ENCODE data around the gene ADAMTS3. TPM values are rescaled to one million over a fixed set of nuclear protein-coding genes. Genes with fewer than 3 reads are reported as not detected.

The ADAMTS3 gene
- total and polyA plus RNA-seq, 2 donors (not counting 1 experiment from before 2014, with no cell fraction given), result not detected

DNA sequence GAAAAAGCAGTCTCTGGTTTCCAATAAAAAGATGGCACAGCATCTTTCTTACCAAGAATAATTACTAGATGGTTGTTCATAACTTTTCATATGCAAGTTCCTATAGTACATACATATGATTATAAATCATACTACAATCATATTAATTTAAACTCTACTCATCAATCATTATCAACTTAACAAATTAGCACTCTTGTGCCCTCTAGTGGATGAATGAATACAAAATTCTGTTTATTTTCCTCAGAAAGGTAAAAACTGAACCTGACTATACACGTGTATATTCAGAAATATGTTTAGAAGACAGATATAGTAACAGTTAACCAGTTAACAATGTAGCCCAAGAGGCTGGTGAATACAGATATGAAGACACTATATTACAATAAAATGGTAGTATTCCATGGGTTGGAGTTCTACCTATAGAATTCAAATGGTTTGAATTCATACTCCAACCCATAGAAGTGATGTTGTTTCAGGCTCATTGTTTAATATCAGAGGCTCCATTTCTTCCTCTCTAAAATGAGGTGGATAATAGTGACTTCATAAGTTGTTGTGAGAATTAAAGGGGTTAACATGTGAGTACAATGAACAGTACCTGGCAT lies 100.0 kb downstream of the ADAMTS3 start:
- Histone ChIP-seq H3K27me3 (replicated peaks in 1 of 4; ENCODE audit: control extremely low read depth in 1 of 4, control insufficient read depth in 3 of 4, insufficient read depth in 4 of 4, low read length in 3 of 4) (no peaks in the 10 kb centered on the region), H3K4me3 (ENCODE audit: control extremely low read depth in 1 of 5, extremely low read depth in 1 of 5, insufficient read depth in 1 of 5, low read depth in 2 of 5, low read length in 4 of 5) (no peak overlapping the region), H4K20me1 (ENCODE audit: control insufficient read depth, insufficient read depth, low read length, poor library complexity, severe bottlenecking) (no peaks in the 10 kb centered on the region), H3K4me2 (replicated peaks; ENCODE audit: low read depth, low read length, poor library complexity, severe bottlenecking) (no peak overlapping the region), H3K27ac (ENCODE audit: low read length in 2 of 2) (no peak overlapping the region), H3K4me1 (ENCODE audit: control insufficient read depth in 2 of 2, insufficient read depth in 2 of 2, low read length in 2 of 2) (no peaks in the 10 kb centered on the region), H3K9ac (ENCODE audit: low read length) (no peak overlapping the region), H3K36me3 (replicated peaks in 1 of 2; ENCODE audit: control extremely low read depth in 1 of 2, control insufficient read depth in 1 of 2, extremely low read depth in 1 of 2, insufficient read depth in 2 of 2, low read length in 1 of 2) (no peaks in the 10 kb centered on the region), H3K9me3 (ENCODE audit: control extremely low read depth in 1 of 3, control insufficient read depth in 2 of 3, insufficient read depth in 1 of 3, low read length in 2 of 3) (no peaks in the 10 kb centered on the region), H2AFZ (ENCODE audit: insufficient read depth, low read depth, low read length, poor library complexity, severe bottlenecking) (no peak overlapping the region), H3K79me2 (ENCODE audit: control insufficient read depth, insufficient read depth, low read length) (no peaks in the 10 kb centered on the region)
- no peak overlapping the region for H3K27ac Mint-ChIP-seq
- ATAC-seq (ENCODE audit: low read depth) (no peak), DNase-seq (no peak)
- no peaks in the 10 kb centered on the region for H3K9me3 Mint-ChIP-seq (ENCODE audit: insufficient read depth)
- no peaks in the 10 kb centered on the region for H3K4me1 Mint-ChIP-seq
- whole genome bisulfite sequencing (ENCODE audit: insufficient coverage), result no CpG with 5 or more reads among the region's 1 CpG
- TF ChIP-seq, protein P1, sequence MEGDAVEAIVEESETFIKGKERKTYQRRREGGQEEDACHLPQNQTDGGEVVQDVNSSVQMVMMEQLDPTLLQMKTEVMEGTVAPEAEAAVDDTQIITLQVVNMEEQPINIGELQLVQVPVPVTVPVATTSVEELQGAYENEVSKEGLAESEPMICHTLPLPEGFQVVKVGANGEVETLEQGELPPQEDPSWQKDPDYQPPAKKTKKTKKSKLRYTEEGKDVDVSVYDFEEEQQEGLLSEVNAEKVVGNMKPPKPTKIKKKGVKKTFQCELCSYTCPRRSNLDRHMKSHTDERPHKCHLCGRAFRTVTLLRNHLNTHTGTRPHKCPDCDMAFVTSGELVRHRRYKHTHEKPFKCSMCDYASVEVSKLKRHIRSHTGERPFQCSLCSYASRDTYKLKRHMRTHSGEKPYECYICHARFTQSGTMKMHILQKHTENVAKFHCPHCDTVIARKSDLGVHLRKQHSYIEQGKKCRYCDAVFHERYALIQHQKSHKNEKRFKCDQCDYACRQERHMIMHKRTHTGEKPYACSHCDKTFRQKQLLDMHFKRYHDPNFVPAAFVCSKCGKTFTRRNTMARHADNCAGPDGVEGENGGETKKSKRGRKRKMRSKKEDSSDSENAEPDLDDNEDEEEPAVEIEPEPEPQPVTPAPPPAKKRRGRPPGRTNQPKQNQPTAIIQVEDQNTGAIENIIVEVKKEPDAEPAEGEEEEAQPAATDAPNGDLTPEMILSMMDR (IDR thresholded peaks at IDR 0.05), result peak; percentile 62
- no peak for TF ChIP-seq EZH2 (IDR thresholded peaks at IDR 0.05; ENCODE audit: borderline replicate concordance, insufficient read depth, low read depth, low read length, poor library complexity, severe bottlenecking)
- ChIA-PET POLR2A (no interaction called here), CTCF (interaction anchor here (1.2 kb wide), 1 partner anchor 9 kb away, joined by 4 read pairs; no protein-coding TSS in a partner anchor)
- H3K27me3 Mint-ChIP-seq, result no peaks in the 10 kb centered on the region
- H3K4me3 Mint-ChIP-seq, result no peak overlapping the region
- intact Hi-C loops (cut with micrococcal nuclease), result loop anchor here (5.0 kb wide), 1 partner anchor 1867 kb away; no protein-coding TSS in a partner anchor

DNA sequence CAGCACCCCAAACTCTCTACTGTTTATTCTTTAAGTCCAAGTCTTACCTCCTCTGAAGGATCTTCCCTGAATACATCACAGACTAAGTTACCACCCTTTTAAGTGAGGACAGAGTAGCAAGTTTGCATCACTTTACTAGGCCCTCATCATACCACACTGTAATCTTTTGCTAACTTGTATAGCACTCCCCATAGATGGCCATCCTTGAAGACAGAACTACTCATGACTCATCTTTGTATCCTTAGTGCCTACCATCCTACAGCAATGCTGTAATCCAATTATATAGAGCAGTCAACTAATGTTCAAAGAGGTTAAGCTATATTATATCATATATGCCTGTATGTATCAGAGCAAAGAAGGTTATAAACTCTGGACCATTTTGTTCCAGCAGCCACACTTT lies 101.4 kb downstream of the ADAMTS3 start:
- no peak overlapping the region for H3K27ac Mint-ChIP-seq
- Histone ChIP-seq H3K9ac (ENCODE audit: low read length) (no peak overlapping the region), H3K4me2 (replicated peaks; ENCODE audit: low read depth, low read length, poor library complexity, severe bottlenecking) (no peak overlapping the region), H2AFZ (ENCODE audit: insufficient read depth, low read depth, low read length, poor library complexity, severe bottlenecking) (no peak overlapping the region), H3K27me3 (replicated peaks in 1 of 4; ENCODE audit: control extremely low read depth in 1 of 4, control insufficient read depth in 3 of 4, insufficient read depth in 4 of 4, low read length in 3 of 4) (no peaks in the 10 kb centered on the region), H3K36me3 (replicated peaks in 1 of 2; ENCODE audit: control extremely low read depth in 1 of 2, control insufficient read depth in 1 of 2, extremely low read depth in 1 of 2, insufficient read depth in 2 of 2, low read length in 1 of 2) (no peaks in the 10 kb centered on the region), H3K4me1 (ENCODE audit: control insufficient read depth in 2 of 2, insufficient read depth in 2 of 2, low read length in 2 of 2) (no peaks in the 10 kb centered on the region), H3K4me3 (ENCODE audit: control extremely low read depth in 1 of 5, extremely low read depth in 1 of 5, insufficient read depth in 1 of 5, low read depth in 2 of 5, low read length in 4 of 5) (no peak overlapping the region), H4K20me1 (ENCODE audit: control insufficient read depth, insufficient read depth, low read length, poor library complexity, severe bottlenecking) (no peaks in the 10 kb centered on the region), H3K27ac (ENCODE audit: low read length in 2 of 2) (no peak overlapping the region), H3K9me3 (ENCODE audit: control extremely low read depth in 1 of 3, control insufficient read depth in 2 of 3, insufficient read depth in 1 of 3, low read length in 2 of 3) (no peaks in the 10 kb centered on the region), H3K79me2 (ENCODE audit: control insufficient read depth, insufficient read depth, low read length) (no peaks in the 10 kb centered on the region)
- DNase-seq (no peak), ATAC-seq (ENCODE audit: low read depth) (no peak)
- CTCF ChIA-PET, result no interaction called here
- H3K4me1 Mint-ChIP-seq, result no peaks in the 10 kb centered on the region
- TF ChIP-seq, protein P1 (IDR thresholded peaks at IDR 0.05), result no peak
- no peak for TF ChIP-seq EZH2 (IDR thresholded peaks at IDR 0.05; ENCODE audit: borderline replicate concordance, insufficient read depth, low read depth, low read length, poor library complexity, severe bottlenecking)
- H3K4me3 Mint-ChIP-seq, result no peak overlapping the region
- intact Hi-C loops (cut with micrococcal nuclease), result loop anchor here (5.0 kb wide), 1 partner anchor 1865 kb away; no protein-coding TSS in a partner anchor
- POLR2A ChIA-PET, result no interaction called here
- no peaks in the 10 kb centered on the region for H3K27me3 Mint-ChIP-seq
- no peaks in the 10 kb centered on the region for H3K9me3 Mint-ChIP-seq (ENCODE audit: insufficient read depth)
